ENCODE results near the gene SSH2.

- no peak for TF ChIP-seq OSR1 (CRISPR knock-in tag; IDR thresholded peaks at IDR 0.05)
- TF ChIP-seq, protein P1, sequence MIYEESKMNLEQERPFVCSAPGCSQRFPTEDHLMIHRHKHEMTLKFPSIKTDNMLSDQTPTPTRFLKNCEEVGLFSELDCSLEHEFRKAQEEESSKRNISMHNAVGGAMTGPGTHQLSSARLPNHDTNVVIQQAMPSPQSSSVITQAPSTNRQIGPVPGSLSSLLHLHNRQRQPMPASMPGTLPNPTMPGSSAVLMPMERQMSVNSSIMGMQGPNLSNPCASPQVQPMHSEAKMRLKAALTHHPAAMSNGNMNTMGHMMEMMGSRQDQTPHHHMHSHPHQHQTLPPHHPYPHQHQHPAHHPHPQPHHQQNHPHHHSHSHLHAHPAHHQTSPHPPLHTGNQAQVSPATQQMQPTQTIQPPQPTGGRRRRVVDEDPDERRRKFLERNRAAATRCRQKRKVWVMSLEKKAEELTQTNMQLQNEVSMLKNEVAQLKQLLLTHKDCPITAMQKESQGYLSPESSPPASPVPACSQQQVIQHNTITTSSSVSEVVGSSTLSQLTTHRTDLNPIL (CRISPR knock-in tag; IDR thresholded peaks at IDR 0.05; ENCODE audit: low read depth), result no peak
- TF ChIP-seq BACH2 (CRISPR knock-in tag; IDR thresholded peaks at IDR 0.05; ENCODE audit: borderline replicate concordance), result no peak
- TF ChIP-seq ARNTL (CRISPR knock-in tag; IDR thresholded peaks at IDR 0.05; ENCODE audit: borderline replicate concordance, low read depth), result no peak
- TF ChIP-seq PPARA (CRISPR knock-in tag; IDR thresholded peaks at IDR 0.05; ENCODE audit: borderline replicate concordance), result no peak
- no peak for TF ChIP-seq PATZ1 (CRISPR knock-in tag; IDR thresholded peaks at IDR 0.05; ENCODE audit: borderline replicate concordance)
- no peak for TF ChIP-seq TSHZ2 (CRISPR knock-in tag; IDR thresholded peaks at IDR 0.05)
- no peak for TF ChIP-seq ZFP3 (CRISPR knock-in tag; IDR thresholded peaks at IDR 0.05)
- TF ChIP-seq ZFP30 (CRISPR knock-in tag; IDR thresholded peaks at IDR 0.05), result no peak
Measured at GRCh38 chr17:29665481-29665810, 264.6 kb downstream of the SSH2 start.
